Effector memory CD4-positive, alpha-beta T cell (primary cell): ENCODE measurements around the gene SCAPER.

Experiments
- DNase-seq, 3 donors: peaks; one replicate each; pipeline ENCODE4 v3.0.0-alpha.2; 2020
- H3K27ac ChIP-seq: 2 replicates; pipeline ENCODE4 v1.7.0; 2013; ENCODE audit warnings: mild to moderate bottlenecking, low read length, moderate library complexity; ENCODE audit not compliant: insufficient read depth, poor library complexity, severe bottlenecking
- H3K27me3 ChIP-seq: replicated peaks from 2 replicates; pipeline ENCODE4 v1.7.0; 2013; ENCODE audit warnings: mild to moderate bottlenecking, low read length; ENCODE audit not compliant: insufficient read depth, control insufficient read depth, poor library complexity, severe bottlenecking
- H3K36me3 ChIP-seq: 2 replicates; pipeline ENCODE4 v1.7.0; 2013; ENCODE audit warnings: mild to moderate bottlenecking, low read length, moderate library complexity; ENCODE audit not compliant: control insufficient read depth, insufficient read depth
- H3K4me1 ChIP-seq: 2 replicates; pipeline ENCODE4 v1.7.0; 2013; ENCODE audit warnings: low read length, mild to moderate bottlenecking; ENCODE audit not compliant: control insufficient read depth, insufficient read depth, poor library complexity, severe bottlenecking
- H3K4me3 ChIP-seq: 2 replicates; pipeline ENCODE4 v1.7.0; 2013; ENCODE audit warnings: low read length, low read depth, mild to moderate bottlenecking; ENCODE audit not compliant: insufficient read depth, poor library complexity, severe bottlenecking
- H3K9me3 ChIP-seq: 2 replicates; pipeline ENCODE4 v1.7.0; 2013; ENCODE audit warnings: mild to moderate bottlenecking, low read length, moderate library complexity; ENCODE audit not compliant: control insufficient read depth

Gene SCAPER

DNA sequence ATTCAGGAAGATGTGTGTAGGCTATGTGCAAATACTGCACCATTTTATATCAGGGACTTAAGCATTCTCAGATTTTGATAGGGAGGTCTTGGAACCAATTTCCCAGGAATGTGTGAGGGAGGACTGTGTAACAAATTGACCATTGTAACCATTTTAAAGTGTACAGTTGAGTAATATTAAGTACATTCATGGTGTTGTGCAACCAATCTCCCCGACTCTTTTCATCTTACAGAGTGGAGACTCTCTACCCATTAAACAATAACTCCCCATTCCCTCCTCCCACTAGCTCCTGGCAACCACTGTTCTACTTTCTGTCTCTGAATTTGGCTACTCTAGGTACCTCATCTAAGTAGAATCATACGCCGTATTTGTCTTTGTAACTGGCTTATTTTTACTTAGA, 31.5 kb upstream of the SCAPER start:
- Histone ChIP-seq H3K4me1 (no peaks in the 10 kb centered on the region), H3K27ac (no peak overlapping the region), H3K4me3 (no peak overlapping the region), H3K27me3 (no peaks in the 10 kb centered on the region), H3K9me3 (no peaks in the 10 kb centered on the region), H3K36me3 (peaks cover 6% of the 10 kb centered on the region)
- DNase-seq = no peak

DNA sequence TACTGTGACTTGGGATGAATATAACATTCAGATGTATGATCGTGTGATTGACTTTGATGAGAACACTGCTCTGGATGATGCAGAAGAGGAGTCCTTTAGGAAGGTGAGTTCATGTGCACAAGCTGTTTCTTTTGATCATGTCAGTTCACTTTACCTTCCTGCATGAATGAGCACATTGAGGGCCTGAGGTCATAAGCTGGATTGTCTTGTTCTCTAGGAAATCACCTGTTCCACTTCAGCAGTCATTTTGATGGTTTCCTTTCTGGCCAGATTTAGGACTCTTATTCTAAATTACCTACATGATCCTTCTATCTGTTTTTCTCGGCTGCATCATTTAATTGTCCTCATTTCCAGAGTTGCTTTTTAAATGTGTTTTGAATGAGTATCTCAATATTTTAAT, 30.5 kb upstream of the SCAPER start:
- Histone ChIP-seq H3K4me1 (peaks cover 4% of the 10 kb centered on the region), H3K4me3 (no peak overlapping the region), H3K9me3 (no peaks in the 10 kb centered on the region), H3K36me3 (peaks cover 6% of the 10 kb centered on the region), H3K27ac (no peak overlapping the region), H3K27me3 (no peaks in the 10 kb centered on the region)
- DNase-seq = no peak

DNA sequence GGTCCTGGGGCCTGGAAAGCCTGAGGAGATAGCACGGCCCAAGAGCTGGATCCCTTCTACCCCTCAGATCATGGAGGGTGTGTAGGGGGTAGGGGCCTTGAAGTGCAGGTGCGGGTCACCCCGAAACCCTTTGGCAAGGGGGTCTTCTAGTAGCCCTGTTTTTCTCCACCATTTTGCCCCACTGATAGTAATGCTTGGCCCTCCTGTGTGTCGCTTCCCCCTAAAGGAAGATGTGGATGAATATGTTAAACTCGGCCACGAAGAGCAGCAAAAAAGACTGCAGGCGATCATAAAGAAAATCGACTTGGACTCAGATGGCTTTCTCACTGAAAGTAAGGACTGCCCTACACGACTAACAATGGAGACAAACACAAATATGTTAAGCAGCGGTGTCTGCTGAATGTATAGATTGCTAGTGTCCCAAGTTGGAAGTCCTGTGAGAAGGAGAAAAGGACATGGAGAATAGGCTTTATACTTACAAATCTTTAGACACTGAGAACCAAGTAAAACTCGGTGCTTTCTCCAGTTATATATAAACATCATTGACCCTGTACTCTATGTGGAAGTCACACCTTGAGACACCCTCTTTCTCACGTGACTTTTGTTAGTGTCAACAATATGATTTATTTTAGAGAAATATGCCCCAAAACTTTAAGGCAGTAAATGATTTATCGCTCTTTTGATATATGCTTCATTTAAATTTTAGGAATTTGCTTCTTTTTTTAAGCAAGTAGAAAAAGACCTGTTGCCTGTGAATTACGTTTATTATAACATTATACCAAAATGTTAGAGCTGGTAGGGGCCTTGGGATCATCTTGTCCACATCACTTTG, 27.2 kb upstream of the SCAPER start:
- peak overlapping the region; percentile 79 for H3K4me3 ChIP-seq
- DNase-seq = no peak

DNA sequence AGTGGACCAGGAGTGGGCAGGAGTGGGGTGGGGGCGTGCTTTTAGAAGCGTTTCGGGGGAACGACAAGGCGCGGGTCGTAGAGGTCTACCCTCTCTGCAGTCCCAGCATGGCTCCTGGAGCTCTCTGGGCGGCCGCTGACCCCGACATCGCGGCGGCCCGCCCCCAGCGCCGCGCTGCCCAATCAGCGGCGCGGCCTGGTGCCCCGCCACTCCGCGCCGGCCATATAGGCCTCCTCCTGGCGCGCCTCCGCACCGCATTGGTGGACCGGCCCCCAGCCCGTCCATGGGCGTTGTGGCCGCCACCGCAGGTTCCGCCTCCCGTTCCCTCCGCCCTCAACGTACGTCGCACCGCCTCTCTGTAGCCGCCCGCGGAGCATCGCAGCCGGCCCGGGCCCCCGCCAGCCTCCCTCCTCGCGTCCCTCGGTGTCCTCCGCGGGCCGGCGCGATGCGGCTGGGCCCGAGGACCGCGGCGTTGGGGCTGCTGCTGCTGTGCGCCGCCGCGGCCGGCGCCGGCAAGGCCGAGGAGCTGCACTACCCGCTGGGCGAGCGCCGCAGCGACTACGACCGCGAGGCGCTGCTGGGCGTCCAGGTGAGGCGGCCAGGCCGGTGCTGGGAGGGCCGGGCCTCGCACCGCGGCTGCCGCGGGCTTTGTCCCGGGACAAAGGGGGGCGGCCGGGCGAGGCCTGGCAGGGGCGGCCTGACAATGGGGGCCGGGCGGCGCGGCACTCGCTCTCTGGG, 26.4 kb upstream of the SCAPER start, which contains the start of gene RCN2:
Gene RCN2, plus strand, starts transcription at position 353 of the 738 bp plus-strand sequence. Its CDS starts 93 bp downstream, at position 446.
- no peaks in the 10 kb centered on the region for H3K9me3 ChIP-seq
- H3K36me3 ChIP-seq = peaks cover 3% of the 10 kb centered on the region
- DNase-seq = peak; percentile 87 to 89 (median 87)
- peak within 1 kb of the TSS; percentile 63 for H3K27ac ChIP-seq
- peaks cover 4% of the 10 kb centered on the region for H3K4me1 ChIP-seq
- no peaks in the 10 kb centered on the region for H3K27me3 ChIP-seq
- H3K4me3 ChIP-seq = peak within 1 kb of the TSS; percentile 79

More for the DNA sequence above, 27.2 kb upstream of the SCAPER start:
- Histone ChIP-seq H3K27me3 (no peaks in the 10 kb centered on the region), H3K9me3 (no peaks in the 10 kb centered on the region), H3K36me3 (peaks cover 3% of the 10 kb centered on the region), H3K4me1 (peaks cover 4% of the 10 kb centered on the region), H3K27ac (peak overlapping the region; percentile 63)

DNA sequence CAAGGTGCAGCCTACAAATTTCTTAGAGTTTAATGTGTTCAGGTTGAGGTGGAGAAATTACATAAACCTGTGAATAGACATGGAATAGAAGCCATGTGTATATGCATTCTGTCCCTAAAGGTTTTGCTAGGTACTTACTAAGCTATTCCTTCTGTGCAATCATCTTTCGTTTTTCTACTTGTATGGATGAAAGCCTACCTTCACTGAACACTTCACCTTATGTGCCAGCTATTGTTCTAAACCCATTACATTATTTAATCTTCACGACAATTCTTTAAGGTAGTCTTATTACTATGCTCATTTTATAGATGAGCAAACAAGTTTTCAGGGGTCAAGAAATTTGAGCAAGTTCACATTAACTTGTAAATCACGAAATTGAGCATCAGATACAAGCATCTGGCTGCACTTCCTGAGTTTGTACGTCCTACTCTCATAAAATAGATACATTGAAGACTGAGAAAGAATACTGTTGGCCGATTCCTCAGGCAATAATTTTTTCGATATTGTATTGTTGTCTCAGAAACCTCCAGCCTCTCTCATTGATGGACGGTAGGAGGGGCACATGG, 25.8 kb upstream of the SCAPER start:
- Histone ChIP-seq H3K36me3 (peaks cover 3% of the 10 kb centered on the region), H3K4me1 (peaks cover 4% of the 10 kb centered on the region), H3K4me3 (peak overlapping the region; percentile 79), H3K9me3 (no peaks in the 10 kb centered on the region), H3K27ac (peak overlapping the region; percentile 63), H3K27me3 (no peaks in the 10 kb centered on the region)
- DNase-seq = no peak

DNA sequence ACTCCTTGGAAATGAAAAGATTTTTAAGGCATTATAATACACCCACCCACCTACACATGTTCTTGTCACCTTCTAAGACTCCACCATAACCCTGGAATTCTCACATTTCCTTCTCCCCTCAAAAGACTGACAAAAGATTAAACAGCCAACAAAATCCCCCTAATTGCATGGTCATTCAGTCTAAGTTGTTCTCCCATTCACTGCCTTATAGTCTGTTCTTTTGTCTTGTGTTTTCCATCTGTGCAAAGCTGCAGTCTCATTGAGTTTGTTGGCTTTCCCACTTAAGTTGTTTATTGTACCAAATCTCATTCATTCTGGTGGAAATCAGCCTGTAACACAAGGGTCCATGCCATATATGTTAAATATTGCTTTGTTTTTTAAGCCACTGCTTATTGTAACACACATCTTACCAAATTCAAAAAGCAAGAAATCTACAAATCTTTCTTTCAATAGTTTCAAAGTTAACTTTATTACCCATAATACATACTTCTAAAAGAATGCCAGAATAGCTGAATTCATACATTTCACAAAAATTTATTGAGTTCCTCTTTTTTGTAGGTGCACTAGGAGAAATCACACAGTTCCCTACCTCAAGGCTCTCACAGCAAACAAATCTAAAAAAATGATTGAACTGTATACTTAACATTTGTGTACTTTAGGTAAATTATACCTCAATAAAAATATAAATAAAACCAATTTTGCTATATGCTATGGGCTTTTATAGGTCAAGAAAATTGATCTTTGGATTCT, 24.0 kb upstream of the SCAPER start:
- Histone ChIP-seq H3K36me3 (no peaks in the 10 kb centered on the region), H3K27ac (no peak overlapping the region), H3K4me1 (peaks cover 4% of the 10 kb centered on the region), H3K4me3 (no peak overlapping the region), H3K27me3 (no peaks in the 10 kb centered on the region), H3K9me3 (no peaks in the 10 kb centered on the region)
- no peak for DNase-seq

DNA sequence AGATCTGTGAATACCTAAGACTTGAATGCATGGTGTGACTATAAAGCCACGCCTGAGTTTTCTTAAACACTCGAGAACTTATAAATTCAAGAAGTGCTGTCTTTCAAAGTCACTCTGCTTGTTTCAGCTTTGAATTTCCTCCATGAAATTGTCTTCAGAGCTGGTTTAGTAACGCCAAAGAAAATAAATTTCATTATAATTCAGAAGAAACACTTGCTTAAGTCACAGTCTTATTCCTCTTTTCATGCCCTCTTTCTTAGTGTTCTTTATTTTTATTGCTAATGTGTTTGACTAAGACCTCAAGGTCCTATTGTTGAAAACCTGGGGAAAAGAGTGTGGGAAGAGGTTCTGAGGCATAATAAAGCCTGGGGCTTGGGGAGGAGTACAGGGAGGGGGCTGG, 23.1 kb upstream of the SCAPER start:
- H3K27me3 ChIP-seq = no peaks in the 10 kb centered on the region
- no peaks in the 10 kb centered on the region for H3K36me3 ChIP-seq
- no peak overlapping the region for H3K4me3 ChIP-seq
- H3K27ac ChIP-seq = no peak overlapping the region
- peaks cover 4% of the 10 kb centered on the region for H3K4me1 ChIP-seq
- no peaks in the 10 kb centered on the region for H3K9me3 ChIP-seq
- DNase-seq = no peak

DNA sequence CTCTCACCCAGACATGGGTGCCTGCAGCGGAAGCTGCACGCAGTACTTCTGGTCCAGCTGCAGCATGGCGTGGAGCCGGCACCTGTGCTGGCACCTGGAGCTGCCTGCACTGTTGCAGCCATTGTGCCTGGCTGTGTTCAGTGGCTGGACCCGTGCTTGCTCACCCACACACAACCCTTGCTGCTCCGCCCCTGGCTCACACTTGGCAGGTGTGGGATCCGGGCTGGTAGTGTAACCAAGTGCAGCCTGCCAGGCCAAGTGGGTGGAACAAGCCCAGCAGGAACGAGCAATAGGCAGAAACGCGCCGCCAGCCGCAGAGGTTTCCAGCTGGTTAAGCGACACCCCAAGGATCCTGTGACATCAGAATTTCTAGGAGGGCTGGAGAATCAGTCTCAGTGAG, 11.2 kb upstream of the SCAPER start:
- Histone ChIP-seq H3K27ac (no peak overlapping the region), H3K4me1 (no peaks in the 10 kb centered on the region), H3K9me3 (no peaks in the 10 kb centered on the region), H3K36me3 (no peaks in the 10 kb centered on the region), H3K4me3 (no peak overlapping the region), H3K27me3 (no peaks in the 10 kb centered on the region)
- no peak for DNase-seq

DNA sequence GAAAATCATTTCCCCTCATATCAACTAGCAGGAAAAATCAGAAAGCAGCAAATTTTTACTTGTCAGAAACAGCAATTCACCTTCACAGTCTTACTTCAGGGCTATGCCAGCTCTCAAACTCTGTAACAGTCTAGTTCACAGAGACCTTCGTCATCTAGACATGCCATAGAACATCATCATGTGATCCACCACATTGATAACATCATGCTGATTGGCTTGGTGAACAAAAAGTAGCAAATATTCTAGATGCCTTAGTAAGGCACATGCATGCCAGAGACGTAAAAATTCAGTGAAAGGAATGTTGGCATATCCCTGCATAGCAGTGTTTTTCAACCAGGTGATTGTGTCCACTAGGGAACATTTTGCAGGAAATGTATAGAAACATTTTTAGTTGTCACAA, 8.6 kb upstream of the SCAPER start:
- Histone ChIP-seq H3K9me3 (no peaks in the 10 kb centered on the region), H3K4me3 (no peak overlapping the region), H3K4me1 (no peaks in the 10 kb centered on the region), H3K27ac (no peak overlapping the region), H3K27me3 (no peaks in the 10 kb centered on the region), H3K36me3 (no peaks in the 10 kb centered on the region)
- DNase-seq = no peak
